ENCODE results near the gene HERC2. TPM values are rescaled to one million over a fixed set of nuclear protein-coding genes. Genes with fewer than 3 reads are reported as not detected.
"Not testable (repeated sequence)": the region's sequence is repeated elsewhere in the genome, so short reads cannot be mapped to it uniquely, and the experiment has no call there.

Gene HERC2, protein sequence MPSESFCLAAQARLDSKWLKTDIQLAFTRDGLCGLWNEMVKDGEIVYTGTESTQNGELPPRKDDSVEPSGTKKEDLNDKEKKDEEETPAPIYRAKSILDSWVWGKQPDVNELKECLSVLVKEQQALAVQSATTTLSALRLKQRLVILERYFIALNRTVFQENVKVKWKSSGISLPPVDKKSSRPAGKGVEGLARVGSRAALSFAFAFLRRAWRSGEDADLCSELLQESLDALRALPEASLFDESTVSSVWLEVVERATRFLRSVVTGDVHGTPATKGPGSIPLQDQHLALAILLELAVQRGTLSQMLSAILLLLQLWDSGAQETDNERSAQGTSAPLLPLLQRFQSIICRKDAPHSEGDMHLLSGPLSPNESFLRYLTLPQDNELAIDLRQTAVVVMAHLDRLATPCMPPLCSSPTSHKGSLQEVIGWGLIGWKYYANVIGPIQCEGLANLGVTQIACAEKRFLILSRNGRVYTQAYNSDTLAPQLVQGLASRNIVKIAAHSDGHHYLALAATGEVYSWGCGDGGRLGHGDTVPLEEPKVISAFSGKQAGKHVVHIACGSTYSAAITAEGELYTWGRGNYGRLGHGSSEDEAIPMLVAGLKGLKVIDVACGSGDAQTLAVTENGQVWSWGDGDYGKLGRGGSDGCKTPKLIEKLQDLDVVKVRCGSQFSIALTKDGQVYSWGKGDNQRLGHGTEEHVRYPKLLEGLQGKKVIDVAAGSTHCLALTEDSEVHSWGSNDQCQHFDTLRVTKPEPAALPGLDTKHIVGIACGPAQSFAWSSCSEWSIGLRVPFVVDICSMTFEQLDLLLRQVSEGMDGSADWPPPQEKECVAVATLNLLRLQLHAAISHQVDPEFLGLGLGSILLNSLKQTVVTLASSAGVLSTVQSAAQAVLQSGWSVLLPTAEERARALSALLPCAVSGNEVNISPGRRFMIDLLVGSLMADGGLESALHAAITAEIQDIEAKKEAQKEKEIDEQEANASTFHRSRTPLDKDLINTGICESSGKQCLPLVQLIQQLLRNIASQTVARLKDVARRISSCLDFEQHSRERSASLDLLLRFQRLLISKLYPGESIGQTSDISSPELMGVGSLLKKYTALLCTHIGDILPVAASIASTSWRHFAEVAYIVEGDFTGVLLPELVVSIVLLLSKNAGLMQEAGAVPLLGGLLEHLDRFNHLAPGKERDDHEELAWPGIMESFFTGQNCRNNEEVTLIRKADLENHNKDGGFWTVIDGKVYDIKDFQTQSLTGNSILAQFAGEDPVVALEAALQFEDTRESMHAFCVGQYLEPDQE (N-terminal part only)
- total RNA-seq, result 10 to 100 TPM; 48.8 to 79.8 (median 66.5) TPM
- polyA plus RNA-seq, result 10 to 100 TPM; 16.1 to 26.0 (median 24.1) TPM
- long read RNA-seq, donor 1, partial matches to known transcripts, result 12 of 12 reads
- long read RNA-seq, donor 1, other reads (novel, unspliced or antisense), result 0 of 12 reads
- long read RNA-seq, donor 2, partial matches to known transcripts, result 0 of 2 reads
- long read RNA-seq, donor 2, other reads (novel, unspliced or antisense), result 0 of 2 reads

DNA sequence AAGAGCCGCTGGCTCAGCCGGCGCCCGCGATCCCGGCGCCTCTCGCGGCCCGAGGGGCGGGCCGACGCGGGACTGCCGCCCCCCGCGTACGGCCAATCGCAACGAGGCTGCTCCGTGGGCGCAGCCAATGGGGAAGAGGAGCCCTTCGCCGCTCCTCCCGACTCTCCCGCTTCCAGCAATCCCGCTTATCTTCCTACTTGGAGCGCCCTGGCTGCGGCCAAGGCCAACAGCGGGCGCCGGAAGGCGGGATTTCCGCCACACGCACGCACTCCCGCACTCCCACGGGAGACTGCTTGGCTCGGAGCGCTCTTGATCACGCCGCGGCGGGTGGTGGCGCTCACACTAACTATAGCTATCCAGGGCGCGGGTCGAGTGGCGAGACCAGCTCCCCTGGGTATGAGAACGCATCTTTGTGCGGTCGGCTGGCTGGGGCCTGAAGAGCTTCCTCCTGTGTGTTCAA, at the start of gene HERC2:
TSS of gene HERC2 (minus strand) at position 51 of the 460 bp plus-strand sequence. CDS start 746 bp downstream, outside the sequence.
- H3K9me3 ChIP-seq; DNase-seq; intact Hi-C loops (cut with DNase I; ENCODE audit: low total_unique reads); H3K27me3 ChIP-seq (replicated peaks in 1 of 7); H3K4me1 ChIP-seq: not testable (repeated sequence)
- H3K27ac ChIP-seq, result peak within 1 kb of the TSS in 3 of 8 donors; percentile 26 to 56 (median 41)
- WGBS, 5 donors, result no CpG with 5 or more reads among the region's 52 CpGs
- peak within 1 kb of the TSS in 5 of 8 donors; percentile 5 to 63 (median 31) for H3K4me3 ChIP-seq
- H3K36me3 ChIP-seq, result peaks cover 0 to 12% (median 3%) of the 10 kb centered on the region in 6 donors

DNA sequence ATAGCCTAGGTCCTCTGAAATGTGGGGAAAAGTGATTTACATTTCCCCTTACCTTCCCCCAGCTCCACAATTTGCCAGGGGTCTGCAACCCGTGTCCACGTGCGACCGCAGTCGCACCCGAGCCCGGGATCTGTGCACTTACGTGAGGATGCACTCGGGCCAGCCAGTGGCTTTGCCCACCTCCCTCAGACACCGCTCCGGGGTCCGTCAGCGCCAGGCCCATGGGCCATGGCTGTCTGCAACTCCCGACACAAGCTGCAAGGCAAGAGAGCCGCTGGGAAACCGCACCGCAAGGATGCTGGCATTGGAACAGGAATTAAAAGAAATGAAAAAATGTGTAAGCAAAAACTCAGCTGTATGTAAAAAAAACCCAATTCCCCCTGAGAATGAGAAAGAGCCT, 43.5 kb upstream of the HERC2 start:
- H3K27me3 ChIP-seq (replicated peaks in 1 of 7); H3K9me3 ChIP-seq; H3K36me3 ChIP-seq; intact Hi-C loops (cut with DNase I; ENCODE audit: low total_unique reads); H3K4me3 ChIP-seq; H3K27ac ChIP-seq; H3K4me1 ChIP-seq: not testable (repeated sequence)
- DNase-seq, result peak; percentile 41
- WGBS, 5 donors, result 94 to 96% (median 95%) methylated on average over 6 to 13 of the region's 17 CpGs; no CpG with 5 or more reads in 2 of the 5 donors

DNA sequence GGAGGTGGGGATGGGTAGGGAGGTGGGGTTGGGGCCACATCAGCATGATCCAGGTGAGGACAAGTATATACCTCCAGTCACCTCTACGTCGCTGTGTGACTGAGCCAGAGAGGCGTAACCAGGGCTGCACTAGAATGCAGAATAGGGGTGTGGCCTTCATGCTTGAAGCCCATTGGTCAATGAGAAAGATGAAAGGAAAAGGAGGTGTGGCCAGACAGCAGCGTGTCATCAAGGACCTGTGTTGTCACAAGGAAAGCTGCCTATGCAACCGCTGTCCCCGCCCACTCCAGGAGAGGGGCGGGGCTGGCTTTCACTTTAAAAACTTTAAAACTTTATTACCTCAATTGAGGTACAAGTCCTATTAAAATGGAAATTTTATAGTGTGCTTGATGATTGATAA, 36.0 kb upstream of the HERC2 start, which contains the start of gene GOLGA6L24:
TSS of gene GOLGA6L24 (minus strand) at position 101 of the 400 bp plus-strand sequence. CDS start at position 40, 61 bp downstream.
- H3K9me3 ChIP-seq; DNase-seq; H3K27ac ChIP-seq; H3K4me1 ChIP-seq; intact Hi-C loops (cut with DNase I; ENCODE audit: low total_unique reads); H3K4me3 ChIP-seq; H3K36me3 ChIP-seq; H3K27me3 ChIP-seq (replicated peaks in 1 of 7): not testable (repeated sequence)
- no CpG with 5 or more reads among the region's 7 CpGs for WGBS, 5 donors

DNA sequence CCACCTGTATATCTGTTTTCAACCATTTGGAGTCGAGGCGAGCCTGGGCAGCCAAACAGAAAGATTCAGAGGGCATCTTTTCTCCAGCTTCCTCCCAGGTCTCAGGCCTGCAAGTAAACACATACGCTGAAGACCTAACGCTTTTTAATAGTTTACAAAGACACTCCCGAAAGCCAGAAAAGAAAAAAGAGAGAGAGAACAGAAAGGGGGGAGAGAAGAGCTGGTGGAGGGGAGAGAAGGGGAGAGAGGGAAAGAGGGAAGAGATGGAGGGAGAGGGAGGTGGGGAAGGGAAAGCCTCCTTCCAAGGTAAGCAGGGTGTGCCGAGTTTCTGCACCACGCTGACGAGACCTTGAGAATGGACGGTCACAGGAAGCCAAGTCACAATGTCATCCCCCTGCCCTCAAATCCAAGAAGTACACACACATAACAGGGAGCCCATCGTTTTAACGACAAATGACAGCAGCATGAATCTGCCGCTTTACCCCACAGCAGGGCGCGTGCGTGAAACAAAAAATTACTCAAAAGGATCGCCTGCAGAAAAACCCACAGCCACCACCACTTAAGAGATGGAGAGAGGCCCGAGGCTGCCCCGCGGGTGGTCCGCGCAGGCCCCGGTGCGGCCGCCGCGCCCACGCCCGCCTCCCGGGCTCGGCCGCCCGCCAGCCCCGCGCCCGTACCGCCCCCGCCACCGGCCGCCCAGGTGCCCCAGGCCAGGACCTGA, 461 bp downstream of the HERC2 start:
- Histone ChIP-seq H3K27ac (peak overlapping the region in 3 of 8 donors; percentile 26 to 56 (median 41)), H3K4me3 (peak overlapping the region in 5 of 8 donors; percentile 5 to 63 (median 31)), H3K36me3 (peaks cover 0 to 19% (median 3%) of the 10 kb centered on the region in 6 donors)
- DNase-seq; H3K9me3 ChIP-seq; H3K27me3 ChIP-seq (replicated peaks in 1 of 7); H3K4me1 ChIP-seq; intact Hi-C loops (cut with DNase I; ENCODE audit: low total_unique reads): not testable (repeated sequence)
- WGBS, 5 donors, result 0 to 4% (median 1%) methylated on average over 8 to 15 of the region's 39 CpGs

DNA sequence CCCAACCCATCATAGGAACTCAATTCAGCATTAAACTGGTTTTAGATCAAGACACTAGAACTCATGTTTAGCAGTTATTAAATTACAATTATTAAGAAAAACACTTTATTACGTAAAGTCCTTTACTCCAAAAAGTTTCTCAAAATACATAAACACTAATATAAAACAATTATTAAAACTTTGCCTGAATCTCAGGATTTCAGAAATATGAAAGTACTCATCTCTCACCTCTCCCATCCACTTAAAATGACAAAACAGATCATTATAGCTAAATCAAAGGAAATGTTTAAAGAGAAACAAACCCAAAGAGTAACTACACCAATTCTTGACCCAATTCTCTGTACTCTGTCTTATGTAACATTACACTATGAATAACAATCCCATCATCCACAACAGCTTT, 2.3 kb downstream of the HERC2 start:
- intact Hi-C loops (cut with DNase I; ENCODE audit: low total_unique reads); H3K4me3 ChIP-seq; H3K9me3 ChIP-seq; H3K4me1 ChIP-seq; DNase-seq; H3K27ac ChIP-seq; H3K27me3 ChIP-seq (replicated peaks in 1 of 7): not testable (repeated sequence)
- 93 to 98% (median 95%) methylated on average over 1 of the region's 1 CpG for WGBS, 5 donors
- H3K36me3 ChIP-seq, result peaks cover 0 to 36% (median 4%) of the 10 kb centered on the region in 6 donors

DNA sequence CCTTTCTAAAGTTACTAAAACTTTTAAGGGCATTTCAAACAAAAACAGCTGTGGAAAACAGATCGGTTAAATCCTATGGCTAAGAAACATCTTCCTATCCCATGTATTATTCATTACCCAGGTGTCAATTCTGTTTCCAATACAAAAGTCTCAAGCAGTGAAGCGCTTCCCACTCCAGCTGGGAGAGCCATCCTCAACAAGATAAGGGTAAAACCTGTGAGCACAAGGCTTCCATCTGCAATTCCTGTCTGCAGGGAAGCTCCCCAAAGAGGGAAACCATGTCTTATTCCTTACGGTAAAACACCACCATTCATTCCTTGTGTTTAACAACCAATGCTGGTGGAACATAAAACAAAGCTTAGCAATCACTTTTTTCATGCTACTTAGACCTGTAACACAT, 3.2 kb downstream of the HERC2 start:
- DNase-seq; H3K27ac ChIP-seq; H3K27me3 ChIP-seq (replicated peaks in 1 of 7); H3K9me3 ChIP-seq; H3K4me3 ChIP-seq; intact Hi-C loops (cut with DNase I; ENCODE audit: low total_unique reads); H3K4me1 ChIP-seq: not testable (repeated sequence)
- 83 to 100% (median 86%) methylated on average over 1 of the region's 3 CpGs; no CpG with 5 or more reads in 2 of the 5 donors for WGBS, 5 donors
- H3K36me3 ChIP-seq, result peaks cover 0 to 45% (median 7%) of the 10 kb centered on the region in 6 donors

DNA sequence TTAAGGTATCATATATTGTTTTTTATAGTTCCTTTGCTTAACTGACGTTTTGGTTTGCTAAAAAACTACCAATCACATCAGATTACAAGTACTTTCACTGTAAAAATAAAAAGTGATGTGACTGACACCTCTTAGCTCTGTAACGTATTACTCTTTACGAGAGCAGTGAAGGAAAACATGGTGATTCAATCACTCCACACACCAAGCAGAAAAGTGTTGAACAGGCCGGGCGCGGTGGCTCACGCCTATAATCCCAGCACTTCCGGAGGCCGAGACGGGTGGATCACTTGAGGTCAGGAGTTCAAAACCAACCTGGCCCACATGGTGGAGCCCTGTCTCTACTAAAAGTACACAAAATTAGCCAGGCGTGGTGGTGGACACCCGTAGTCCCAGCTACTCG, 3.9 kb downstream of the HERC2 start:
- H3K27me3 ChIP-seq (replicated peaks in 1 of 7); intact Hi-C loops (cut with DNase I; ENCODE audit: low total_unique reads); H3K4me1 ChIP-seq; DNase-seq; H3K9me3 ChIP-seq; H3K4me3 ChIP-seq; H3K27ac ChIP-seq: not testable (repeated sequence)
- WGBS, 5 donors, result 92 to 96% (median 94%) methylated on average over 10 to 13 of the region's 13 CpGs
- H3K36me3 ChIP-seq, result peaks cover 0 to 50% (median 7%) of the 10 kb centered on the region in 6 donors

DNA sequence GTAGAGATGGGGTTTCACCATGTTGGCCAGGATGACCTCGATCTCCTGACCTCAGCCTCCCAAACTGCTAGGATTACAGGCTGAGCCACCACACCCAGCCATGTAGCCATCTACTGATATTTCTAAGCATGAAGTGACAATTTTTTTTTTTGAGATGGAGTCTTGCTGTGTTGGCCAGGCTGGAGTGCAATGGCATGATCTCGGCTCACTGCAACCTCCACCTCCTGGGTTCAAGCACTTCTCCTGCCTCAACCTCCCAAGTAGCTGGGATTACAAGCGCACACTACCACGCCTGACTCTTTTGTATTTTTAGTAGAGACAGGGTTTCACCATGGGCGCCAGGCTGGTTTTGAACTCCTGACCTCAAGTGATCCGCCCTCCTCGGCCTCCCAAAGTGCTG, 5.0 kb downstream of the HERC2 start:
- H3K27ac ChIP-seq; H3K4me3 ChIP-seq; H3K4me1 ChIP-seq; H3K27me3 ChIP-seq (replicated peaks in 1 of 7); H3K9me3 ChIP-seq; DNase-seq; intact Hi-C loops (cut with DNase I; ENCODE audit: low total_unique reads): not testable (repeated sequence)
- H3K36me3 ChIP-seq, result peaks cover 0 to 55% (median 7%) of the 10 kb centered on the region in 6 donors
- WGBS, 5 donors, result 95 to 98% (median 97%) methylated on average over 7 of the region's 7 CpGs

DNA sequence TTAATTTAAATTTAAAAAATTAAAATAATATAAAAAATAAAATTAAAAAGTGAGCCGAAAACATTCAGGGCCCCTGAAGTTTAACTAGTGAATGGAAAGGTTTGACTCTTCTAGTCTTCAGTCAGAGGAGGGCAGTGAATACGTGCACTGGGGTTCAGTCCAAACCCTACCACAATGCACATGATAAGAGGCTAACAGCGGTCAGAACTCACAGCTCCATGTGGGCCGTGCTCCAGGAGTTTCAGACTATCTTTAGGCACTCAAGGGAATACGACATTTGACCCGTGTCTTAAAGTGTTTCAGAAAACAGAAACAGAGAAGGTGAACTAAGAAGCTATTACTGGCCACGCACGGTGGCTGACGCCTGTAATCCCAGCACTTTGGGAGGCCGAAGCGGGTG, 11.5 kb downstream of the HERC2 start:
- H3K4me3 ChIP-seq; H3K4me1 ChIP-seq; H3K27me3 ChIP-seq (replicated peaks in 1 of 7); DNase-seq; H3K27ac ChIP-seq; intact Hi-C loops (cut with DNase I; ENCODE audit: low total_unique reads): not testable (repeated sequence)
- 87 to 89% (median 88%) methylated on average over 9 to 11 of the region's 11 CpGs for WGBS, 5 donors
- Histone ChIP-seq H3K9me3 (peaks cover 0 to 27% (median 11%) of the 10 kb centered on the region in 8 donors), H3K36me3 (peaks cover 0 to 54% (median 4%) of the 10 kb centered on the region in 6 donors)

Data from spleen (tissue), 13 donors.